Astrocyte (in vitro differentiated cells and primary cell): ENCODE measurements around the gene NRF1.

Source experiments
- EZH2 ChIP-seq: IDR thresholded peaks from 2 replicates; pipeline ENCODE4 v1.6.1; 2012; ENCODE audit warnings: mild to moderate bottlenecking, low read length, inconsistent platforms; ENCODE audit not compliant: insufficient read depth
- TF ChIP-seq, protein P1 (sequence below): IDR thresholded peaks from 2 replicates; pipeline ENCODE4 v1.5.1; 2011; ENCODE audit warnings: low read depth, mild to moderate bottlenecking, inconsistent platforms, low read length, moderate library complexity; ENCODE audit not compliant: insufficient read depth

DNA sequence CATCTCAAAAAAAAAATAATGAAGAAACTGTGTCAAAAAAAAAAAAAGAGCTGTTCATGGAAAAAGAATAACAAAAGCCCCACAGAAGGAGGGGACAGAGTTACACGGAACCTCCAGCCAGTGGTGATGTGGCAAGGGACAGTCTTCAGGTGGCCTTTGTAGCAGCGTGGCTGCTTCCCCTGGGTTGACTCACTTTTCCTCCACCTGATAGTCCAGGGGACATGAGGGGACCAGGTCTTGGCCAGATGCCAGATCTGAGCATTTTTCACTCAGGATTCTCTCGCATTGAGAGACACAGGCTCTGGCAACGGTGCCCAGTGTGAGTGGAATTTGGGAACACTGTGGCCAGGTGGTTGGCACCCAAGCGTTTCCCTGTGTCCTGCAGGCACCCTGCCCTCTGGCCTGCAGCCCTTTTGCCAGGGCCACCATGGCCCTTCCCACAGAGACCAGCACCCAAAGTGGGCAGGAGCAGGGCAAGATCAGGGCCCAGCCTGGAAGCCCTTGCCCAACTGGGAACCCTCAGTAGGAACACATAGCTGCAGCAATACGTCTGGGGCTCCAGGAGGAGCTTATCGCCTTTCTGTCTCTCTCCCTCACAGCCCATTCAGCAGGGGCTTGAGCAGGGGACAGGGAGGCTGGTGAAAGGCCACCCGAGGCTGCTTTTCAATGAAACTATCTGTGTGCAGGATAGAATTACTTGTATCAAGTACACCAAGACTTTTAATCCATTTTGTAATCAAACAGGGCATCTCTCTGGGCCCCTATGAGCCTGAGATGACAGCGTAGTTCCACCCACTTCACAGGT lies 182.2 kb downstream of the NRF1 start:
- TF ChIP-seq, protein P1, sequence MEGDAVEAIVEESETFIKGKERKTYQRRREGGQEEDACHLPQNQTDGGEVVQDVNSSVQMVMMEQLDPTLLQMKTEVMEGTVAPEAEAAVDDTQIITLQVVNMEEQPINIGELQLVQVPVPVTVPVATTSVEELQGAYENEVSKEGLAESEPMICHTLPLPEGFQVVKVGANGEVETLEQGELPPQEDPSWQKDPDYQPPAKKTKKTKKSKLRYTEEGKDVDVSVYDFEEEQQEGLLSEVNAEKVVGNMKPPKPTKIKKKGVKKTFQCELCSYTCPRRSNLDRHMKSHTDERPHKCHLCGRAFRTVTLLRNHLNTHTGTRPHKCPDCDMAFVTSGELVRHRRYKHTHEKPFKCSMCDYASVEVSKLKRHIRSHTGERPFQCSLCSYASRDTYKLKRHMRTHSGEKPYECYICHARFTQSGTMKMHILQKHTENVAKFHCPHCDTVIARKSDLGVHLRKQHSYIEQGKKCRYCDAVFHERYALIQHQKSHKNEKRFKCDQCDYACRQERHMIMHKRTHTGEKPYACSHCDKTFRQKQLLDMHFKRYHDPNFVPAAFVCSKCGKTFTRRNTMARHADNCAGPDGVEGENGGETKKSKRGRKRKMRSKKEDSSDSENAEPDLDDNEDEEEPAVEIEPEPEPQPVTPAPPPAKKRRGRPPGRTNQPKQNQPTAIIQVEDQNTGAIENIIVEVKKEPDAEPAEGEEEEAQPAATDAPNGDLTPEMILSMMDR, result no peak
- no peak for TF ChIP-seq EZH2
